PC-3 (cell line): Measurements from ENCODE around the gene NKD2. TPM values are rescaled to one million over a fixed set of nuclear protein-coding genes. Genes with fewer than 3 reads are reported as not detected.

Experiments used
- ATAC-seq: fragments of 200-7000 bp; cut with Tn5 transposase; 2 replicates; pipeline ENCODE4 v1.9.1; 2020; ENCODE audit warnings: mild to moderate bottlenecking, moderate library complexity
- BruUV-seq: library from RNA; stranded (reverse); fragments of 400-500 nt; replicated peaks from 2 replicates; lab custom pipeline; 2021; lab: Mats Ljungman, UMichigan
- CTCF ChIA-PET: fragments of 300-600 bp; sonication (Branson Sonifier 250); formaldehyde crosslinking; loops from one replicate; lab custom pipeline; 2022; ENCODE audit warnings: antibody characterized with exemption; lab: Charles Lee
- POLR2A ChIA-PET: fragments of 300-600 bp; sonication (Branson Sonifier 250); formaldehyde crosslinking; loops from one replicate; lab custom pipeline; 2022; ENCODE audit warnings: antibody characterized with exemption; ENCODE audit not compliant: unreplicated experiment; lab: Charles Lee
- DNase-seq: peaks from one replicate; pipeline ENCODE4 v3.0.0-alpha.2; 2015
- H2AFZ ChIP-seq: fragments of 300-600 bp; sonication (generic); 2 replicates; pipeline ENCODE4 v1.6.0; 2016; ENCODE audit warnings: antibody characterized with exemption, low read length
- H3F3A ChIP-seq: fragments of 300-600 bp; sonication (generic); one replicate; pipeline ENCODE4 v1.6.0; 2017; ENCODE audit warnings: antibody characterized with exemption, low read length, control low read depth, mild to moderate bottlenecking; ENCODE audit not compliant: unreplicated experiment
- H3K27ac ChIP-seq: fragments of 300-600 bp; sonication (generic); 2 replicates; pipeline ENCODE4 v1.5.1; 2016; ENCODE audit warnings: mild to moderate bottlenecking, low read length
- H3K27me3 ChIP-seq: fragments of 300-600 bp; sonication (generic); 2 replicates; pipeline ENCODE4 v1.6.1; 2016; ENCODE audit warnings: low read length, mixed read lengths
- H3K36me3 ChIP-seq: fragments of 300-600 bp; sonication (generic); 2 replicates; pipeline ENCODE4 v1.6.1; 2016; ENCODE audit warnings: low read depth, mixed run types, low read length, mixed read lengths
- H3K4me1 ChIP-seq: fragments of 300-600 bp; sonication (generic); 2 replicates; pipeline ENCODE4 v1.5.1; 2016; ENCODE audit warnings: low read length; ENCODE audit not compliant: insufficient read depth
- H3K4me2 ChIP-seq: fragments of 300-600 bp; sonication (generic); 2 replicates; pipeline ENCODE4 v1.6.0; 2016; ENCODE audit warnings: low read length
- H3K4me3 ChIP-seq: fragments of 300-600 bp; sonication (generic); 2 replicates; pipeline ENCODE4 v1.5.1; 2016; ENCODE audit warnings: mild to moderate bottlenecking, low read length, mixed read lengths
- H3K79me2 ChIP-seq: fragments of 300-600 bp; sonication (generic); 2 replicates; pipeline ENCODE4 v1.6.1; 2017; ENCODE audit warnings: low read length, mixed read lengths
- H3K9ac ChIP-seq: fragments of 300-600 bp; sonication (generic); 2 replicates; pipeline ENCODE4 v1.6.0; 2016; ENCODE audit warnings: mild to moderate bottlenecking, low read length
- H3K9me2 ChIP-seq: fragments of 300-600 bp; sonication (generic); replicated peaks from 2 replicates; pipeline ENCODE4 v1.6.1; 2016; ENCODE audit warnings: mixed run types, low read length, mixed read lengths
- H3K9me3 ChIP-seq: fragments of 300-600 bp; sonication (generic); 2 replicates; pipeline ENCODE4 v1.6.1; 2016; ENCODE audit warnings: low read length, mixed read lengths
- H4K20me1 ChIP-seq: fragments of 300-600 bp; sonication (generic); 2 replicates; pipeline ENCODE4 v1.6.1; 2016; ENCODE audit warnings: low read length, mixed read lengths
- EZH2 ChIP-seq: fragments of 300-600 bp; sonication (generic); IDR thresholded peaks from one replicate; pipeline ENCODE4 v1.6.1; 2017; ENCODE audit warnings: antibody characterized with exemption, mild to moderate bottlenecking, low read length; ENCODE audit not compliant: unreplicated experiment
- EZH2phosphoT487 ChIP-seq: fragments of 300-600 bp; sonication (generic); IDR thresholded peaks from 2 replicates; pipeline ENCODE4 v1.6.1; 2018; ENCODE audit warnings: mild to moderate bottlenecking, antibody characterized with exemption, low read length, borderline replicate concordance
- intact Hi-C: fragments of 100-400 bp; cut with micrococcal nuclease; formaldehyde crosslinking; loops from 2 replicates; pipeline ENCODE4 v1.9.0; 2023
- total RNA-seq: library from RNA; depleted of rRNA; stranded (reverse); fragments of >200 nt; gene quantifications from 2 replicates; pipeline ENCODE4 v1.2.3, GENCODE V29; 2014
- TF ChIP-seq, protein P1 (sequence below): fragments of 300-600 bp; sonication (generic); conservative IDR thresholded peaks from 2 replicates; pipeline ENCODE4 v1.5.1; 2017; ENCODE audit warnings: antibody characterized with exemption, low read depth, mild to moderate bottlenecking, low read length

The NKD2 gene
- total RNA-seq, 1 experiment from 2014 or later: 1.6 TPM

DNA sequence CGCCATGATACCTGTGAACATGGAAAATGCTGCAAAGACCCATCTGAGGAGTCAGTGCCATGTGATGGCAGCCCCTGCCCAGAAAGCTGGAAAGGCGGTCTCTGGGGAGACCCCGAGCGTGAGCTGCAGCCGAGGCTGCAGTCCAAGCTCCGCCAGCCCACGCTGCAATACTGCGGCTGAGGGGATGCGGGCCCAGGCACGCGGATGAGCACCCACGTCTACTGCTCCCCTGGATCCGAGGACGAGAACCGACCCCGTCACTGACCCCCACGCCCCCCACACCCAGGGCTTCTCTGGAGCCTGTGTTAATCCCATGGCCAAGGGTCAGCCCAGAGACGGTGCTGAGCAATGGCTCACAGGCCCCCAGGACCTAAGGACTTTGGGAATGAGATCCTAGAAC lies 70.9 kb downstream of the NKD2 start:
- H3K4me2 ChIP-seq: no peak overlapping the region
- H3K9ac ChIP-seq: no peak overlapping the region
- intact Hi-C loops: no loop called here
- CTCF ChIA-PET: no interaction called here
- no peaks in the 10 kb centered on the region for H3K9me2 ChIP-seq
- POLR2A ChIA-PET: no interaction called here
- H3F3A ChIP-seq: no peaks in the 10 kb centered on the region
- TF ChIP-seq EZH2: no peak
- TF ChIP-seq EZH2phosphoT487: no peak
- TF ChIP-seq, protein P1, sequence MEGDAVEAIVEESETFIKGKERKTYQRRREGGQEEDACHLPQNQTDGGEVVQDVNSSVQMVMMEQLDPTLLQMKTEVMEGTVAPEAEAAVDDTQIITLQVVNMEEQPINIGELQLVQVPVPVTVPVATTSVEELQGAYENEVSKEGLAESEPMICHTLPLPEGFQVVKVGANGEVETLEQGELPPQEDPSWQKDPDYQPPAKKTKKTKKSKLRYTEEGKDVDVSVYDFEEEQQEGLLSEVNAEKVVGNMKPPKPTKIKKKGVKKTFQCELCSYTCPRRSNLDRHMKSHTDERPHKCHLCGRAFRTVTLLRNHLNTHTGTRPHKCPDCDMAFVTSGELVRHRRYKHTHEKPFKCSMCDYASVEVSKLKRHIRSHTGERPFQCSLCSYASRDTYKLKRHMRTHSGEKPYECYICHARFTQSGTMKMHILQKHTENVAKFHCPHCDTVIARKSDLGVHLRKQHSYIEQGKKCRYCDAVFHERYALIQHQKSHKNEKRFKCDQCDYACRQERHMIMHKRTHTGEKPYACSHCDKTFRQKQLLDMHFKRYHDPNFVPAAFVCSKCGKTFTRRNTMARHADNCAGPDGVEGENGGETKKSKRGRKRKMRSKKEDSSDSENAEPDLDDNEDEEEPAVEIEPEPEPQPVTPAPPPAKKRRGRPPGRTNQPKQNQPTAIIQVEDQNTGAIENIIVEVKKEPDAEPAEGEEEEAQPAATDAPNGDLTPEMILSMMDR: no peak
- H3K27ac ChIP-seq: no peak overlapping the region
- H3K4me3 ChIP-seq: no peak overlapping the region
- ATAC-seq: no peak
- no peak for DNase-seq
- H2AFZ ChIP-seq: no peak overlapping the region
- peaks cover 13% of the 10 kb centered on the region; the same call in 1 of the 2 replicates for H3K36me3 ChIP-seq
- H3K9me3 ChIP-seq: no peaks in the 10 kb centered on the region
- no peaks in the 10 kb centered on the region for H3K27me3 ChIP-seq
- H3K4me1 ChIP-seq: no peaks in the 10 kb centered on the region
- no peaks in the 10 kb centered on the region for H3K79me2 ChIP-seq
- no TSS peak for BruUV-seq
- no peaks in the 10 kb centered on the region for H4K20me1 ChIP-seq

DNA sequence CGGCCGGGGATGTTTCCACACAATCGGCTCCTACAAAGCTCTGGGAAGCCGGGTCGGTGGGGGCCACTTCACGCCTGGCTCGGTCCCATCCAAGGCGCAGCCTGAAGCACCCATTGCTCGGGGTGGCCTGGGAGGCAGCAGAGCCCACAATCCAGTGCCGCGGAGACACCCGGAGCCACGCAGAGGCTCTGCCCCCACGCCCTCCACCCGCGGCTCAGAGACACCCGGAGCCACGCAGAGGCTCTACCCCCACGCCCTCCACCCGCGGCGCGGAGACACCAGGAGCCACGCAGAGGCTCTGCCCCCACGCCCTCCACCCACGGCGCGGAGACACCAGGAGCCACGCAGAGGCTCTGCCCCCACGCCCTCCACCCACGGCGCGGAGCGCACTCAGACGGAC lies 71.4 kb downstream of the NKD2 start:
- Histone ChIP-seq H3K9me2 (no peaks in the 10 kb centered on the region), H3F3A (no peaks in the 10 kb centered on the region), H3K27me3 (no peaks in the 10 kb centered on the region), H2AFZ (no peak overlapping the region), H3K4me3 (no peak overlapping the region), H3K36me3 (peaks cover 13% of the 10 kb centered on the region; the same call in 1 of the 2 replicates), H3K27ac (no peak overlapping the region), H4K20me1 (no peaks in the 10 kb centered on the region), H3K79me2 (no peaks in the 10 kb centered on the region), H3K9me3 (no peaks in the 10 kb centered on the region), H3K9ac (no peak overlapping the region), H3K4me2 (no peak overlapping the region), H3K4me1 (no peaks in the 10 kb centered on the region)
- CTCF ChIA-PET: no interaction called here
- TF ChIP-seq EZH2phosphoT487 (no peak), EZH2 (no peak)
- TF ChIP-seq, protein P1: no peak
- intact Hi-C loops: no loop called here
- POLR2A ChIA-PET: no interaction called here
- BruUV-seq: no TSS peak
- ATAC-seq: no peak
- DNase-seq: no peak

DNA sequence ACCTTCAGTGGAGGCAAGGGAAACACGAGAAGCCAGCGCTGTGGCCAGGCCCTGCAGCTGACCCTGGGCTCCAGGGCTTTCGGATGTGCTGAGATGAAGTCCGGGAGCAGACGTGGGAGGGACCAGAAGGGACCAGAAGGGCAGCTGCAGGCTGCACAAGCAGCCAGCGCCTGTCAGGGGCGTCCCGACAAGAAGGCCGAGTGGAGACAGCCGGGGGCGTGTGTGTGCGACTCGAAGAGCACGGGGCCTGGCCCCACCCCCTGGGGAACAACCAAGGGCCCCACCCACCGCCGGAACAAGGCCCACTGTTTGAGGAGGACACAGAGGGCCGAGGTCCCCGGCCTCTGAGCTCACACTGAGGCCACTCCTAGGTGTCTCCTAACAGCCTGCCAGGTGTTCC lies 71.8 kb downstream of the NKD2 start:
- POLR2A ChIA-PET: no interaction called here
- no peak overlapping the region for H3K27ac ChIP-seq
- no peaks in the 10 kb centered on the region for H3K9me2 ChIP-seq
- H2AFZ ChIP-seq: no peak overlapping the region
- no peaks in the 10 kb centered on the region for H3K9me3 ChIP-seq
- H3K4me1 ChIP-seq: no peaks in the 10 kb centered on the region
- no TSS peak for BruUV-seq
- CTCF ChIA-PET: no interaction called here
- no peak overlapping the region for H3K9ac ChIP-seq
- H4K20me1 ChIP-seq: no peaks in the 10 kb centered on the region
- TF ChIP-seq, protein P1: no peak
- TF ChIP-seq EZH2phosphoT487: no peak
- no peak for TF ChIP-seq EZH2
- DNase-seq (no peak), ATAC-seq (no peak)
- intact Hi-C loops: no loop called here
- no peak overlapping the region for H3K4me3 ChIP-seq
- peaks cover 13% of the 10 kb centered on the region; the same call in 1 of the 2 replicates for H3K36me3 ChIP-seq
- no peak overlapping the region for H3K4me2 ChIP-seq
- H3F3A ChIP-seq: no peaks in the 10 kb centered on the region
- no peaks in the 10 kb centered on the region for H3K79me2 ChIP-seq
- H3K27me3 ChIP-seq: no peaks in the 10 kb centered on the region
